Activated CD4-positive, alpha-beta T cell treated with anti-CD3 and anti-CD28 coated beads, Interleukin-2, amount 50 U/mL, for 4 hours (primary cell): ENCODE data around the gene TM2D3.

Experiments used
- DNase-seq, 2 experiments: peaks; one replicate each; pipeline ENCODE4 v3.0.0-alpha.2; 2020

The TM2D3 gene

GRCh38 chr15:101652098-101652785 is at the start of gene TM2D3:
TSS of gene TM2D3 (minus strand) at chr15:101652381. CDS start at chr15:101652361, 20 bp downstream.
- peak; percentile 90 to 92 for DNase-seq

DNA sequence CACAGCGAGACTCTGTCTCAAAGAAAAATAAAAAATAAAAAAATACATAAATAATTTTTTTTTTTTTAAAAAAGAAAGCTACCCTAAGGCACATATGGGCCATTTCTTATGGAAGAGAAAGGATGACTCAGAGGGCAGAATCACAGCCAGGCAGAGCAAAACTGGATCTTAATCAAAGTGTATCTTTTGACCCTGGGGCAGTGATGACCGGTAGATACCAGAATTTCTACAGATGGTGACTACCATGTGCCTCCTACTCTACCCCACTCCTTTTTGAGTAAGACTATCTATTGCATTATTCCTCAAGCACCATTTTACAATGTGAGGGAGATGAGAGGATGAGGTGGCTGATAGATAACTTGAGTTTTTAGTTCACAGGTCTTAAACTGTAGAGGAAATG is 46.1 kb upstream of the TM2D3 start:
- no peak for DNase-seq

GRCh38 chr15:101697488-101697887 is 45.3 kb upstream of the TM2D3 start:
- no peak for DNase-seq

- no peak for DNase-seq
These were observed 44.6 kb upstream of the TM2D3 start for GRCh38 chr15:101696829-101697228.

GRCh38 chr15:101694261-101694660 is 42.1 kb upstream of the TM2D3 start:
- no peak for DNase-seq

DNA sequence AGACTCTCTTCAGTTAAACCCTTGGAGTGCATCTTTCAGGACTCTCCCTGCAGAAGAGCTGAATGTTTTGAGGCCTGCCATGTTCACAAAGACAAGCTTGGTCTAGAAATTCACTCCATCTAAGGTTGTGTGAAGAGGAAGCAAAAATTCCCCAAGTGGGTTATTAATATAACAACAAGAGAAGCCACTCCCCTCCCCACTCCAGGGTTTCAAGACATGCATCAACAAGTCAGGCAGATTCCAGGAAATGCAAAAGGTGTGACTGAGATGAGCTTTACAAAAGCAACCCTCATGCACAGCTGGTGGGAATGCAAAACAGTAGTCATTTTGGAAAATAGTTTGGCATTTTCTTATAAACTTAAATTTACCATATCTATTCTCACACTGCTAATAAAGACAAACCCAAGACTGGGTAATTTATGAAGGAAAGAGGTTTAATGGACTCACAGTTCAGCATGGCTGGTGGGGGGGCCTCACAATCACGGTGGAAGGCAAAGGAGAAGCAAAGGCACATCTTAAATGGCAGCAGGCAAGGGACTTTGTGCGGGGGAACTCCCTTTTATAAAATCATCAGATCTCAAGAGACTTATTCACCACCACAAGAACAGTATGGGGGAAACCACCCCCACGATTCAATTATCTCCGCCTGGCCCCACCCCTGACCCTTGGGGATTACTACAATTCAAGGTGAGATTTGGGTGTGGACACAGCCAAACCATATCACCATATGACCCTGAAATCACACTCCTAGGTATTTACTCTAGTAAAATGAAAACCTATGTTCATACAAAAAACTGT is 40.8 kb upstream of the TM2D3 start:
- DNase-seq: no peak

DNA sequence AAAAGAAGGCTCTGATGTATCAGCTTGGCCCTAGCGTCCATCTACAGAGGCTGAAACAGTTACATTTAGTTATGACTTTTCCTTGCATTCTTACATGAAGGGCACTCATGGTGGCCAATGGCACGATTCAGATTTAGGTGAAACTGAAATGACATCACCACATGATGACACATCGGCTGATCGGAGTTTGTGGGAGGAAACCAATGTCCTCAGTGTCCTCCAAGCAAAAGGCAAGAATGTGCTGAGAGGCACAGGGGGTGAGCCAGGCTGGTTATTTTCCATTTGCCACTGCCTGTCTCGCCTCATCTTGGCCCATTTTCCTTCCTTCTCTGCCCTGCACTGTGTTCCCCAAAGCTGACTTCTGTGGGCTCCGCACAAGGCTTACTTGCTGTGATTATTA is 37.7 kb upstream of the TM2D3 start:
- no peak for DNase-seq

DNA sequence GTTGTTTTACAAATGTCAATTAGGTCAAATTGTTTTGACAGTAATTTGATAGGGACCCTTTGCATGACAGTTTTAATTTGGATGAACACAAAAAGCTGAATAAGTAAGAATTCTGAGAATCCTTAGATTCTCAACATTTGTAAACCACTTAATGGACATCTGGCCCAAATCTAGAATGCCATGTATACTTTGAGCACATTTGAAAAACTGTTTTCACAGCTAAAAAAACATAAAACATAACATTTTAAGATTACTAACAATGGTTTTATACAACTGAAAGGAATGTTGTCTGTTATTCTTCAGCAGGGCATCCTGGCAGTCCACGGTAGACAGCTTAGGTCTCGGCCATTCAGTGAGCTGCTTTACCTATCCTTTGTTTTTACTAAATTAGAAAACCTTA is 34.5 kb upstream of the TM2D3 start:
- no peak for DNase-seq

GRCh38 chr15:101684877-101685276 is 32.7 kb upstream of the TM2D3 start:
- DNase-seq: no peak

GRCh38 chr15:101684384-101684783 is 32.2 kb upstream of the TM2D3 start:
- DNase-seq: no peak

- DNase-seq: no peak
These were observed 27.6 kb upstream of the TM2D3 start for GRCh38 chr15:101679806-101680205.

DNA sequence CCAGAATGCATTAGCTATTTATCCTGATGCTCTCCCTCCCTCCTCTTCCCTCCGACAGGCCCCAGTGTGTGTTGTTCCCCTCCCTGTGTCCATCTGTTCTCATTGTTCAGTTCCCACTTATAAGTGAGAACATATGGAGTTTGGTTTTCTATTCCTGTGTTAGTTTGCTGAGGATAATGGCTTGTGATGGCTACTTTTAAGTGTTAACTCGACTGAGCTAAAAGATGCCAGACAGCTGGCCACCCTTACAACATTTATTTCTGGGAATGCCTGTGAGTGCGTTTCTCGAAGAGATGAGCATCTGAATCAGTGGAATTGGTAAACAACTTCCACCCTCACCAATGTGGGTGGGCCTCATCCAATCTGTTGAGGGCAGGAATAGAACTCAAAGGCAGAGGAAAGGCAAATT is 24.7 kb upstream of the TM2D3 start:
- no peak for DNase-seq

- no peak for DNase-seq
These were observed 23.8 kb upstream of the TM2D3 start for GRCh38 chr15:101675796-101676582.

- no peak for DNase-seq
These were observed 22.8 kb upstream of the TM2D3 start for GRCh38 chr15:101675015-101675414.

- DNase-seq: no peak
These were observed 20.1 kb upstream of the TM2D3 start for GRCh38 chr15:101672298-101672697.

DNA sequence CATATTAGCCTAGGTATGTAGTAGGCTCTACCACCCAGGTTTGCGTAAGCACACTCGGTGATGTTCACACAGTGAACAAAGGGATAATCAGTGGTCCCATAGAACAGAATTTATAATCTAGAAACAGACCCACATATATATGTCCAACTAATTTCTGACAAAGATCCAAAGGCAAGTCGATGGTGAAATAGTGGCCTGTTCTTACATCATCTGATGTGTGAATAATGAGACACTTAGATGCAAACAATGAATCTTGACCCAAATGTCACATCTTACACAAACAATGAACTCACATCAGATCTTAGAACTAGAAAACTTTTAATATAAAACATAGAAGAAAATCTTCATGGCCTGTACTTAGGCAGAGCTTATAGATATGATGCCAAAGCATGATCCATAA is 17.6 kb upstream of the TM2D3 start:
- DNase-seq: no peak

- DNase-seq: no peak
These were observed 15.7 kb upstream of the TM2D3 start for GRCh38 chr15:101667881-101668280.

GRCh38 chr15:101664303-101664913 is 12.2 kb upstream of the TM2D3 start:
- DNase-seq: no peak

- DNase-seq: no peak
These were observed 10.0 kb upstream of the TM2D3 start for GRCh38 chr15:101662203-101662602.

DNA sequence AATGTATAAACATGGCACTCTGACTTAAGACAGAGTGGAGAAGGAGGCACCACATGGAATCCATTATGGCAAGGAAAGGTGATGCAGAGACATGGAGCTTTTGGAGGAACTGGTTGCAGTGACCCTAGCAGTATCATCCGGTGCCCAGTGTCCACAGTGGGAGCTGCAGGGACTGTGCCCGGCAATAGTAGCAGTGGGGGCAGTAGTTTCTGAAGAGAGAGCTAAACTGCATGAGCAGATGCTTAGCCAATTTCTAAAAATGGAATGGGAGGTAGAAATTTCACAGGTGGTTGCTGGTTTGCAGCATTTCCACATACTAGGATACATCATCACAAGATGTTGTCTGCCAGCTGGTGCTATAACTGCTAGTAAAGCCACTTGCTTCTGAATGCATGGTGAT is 7.8 kb upstream of the TM2D3 start:
- DNase-seq: no peak

DNA sequence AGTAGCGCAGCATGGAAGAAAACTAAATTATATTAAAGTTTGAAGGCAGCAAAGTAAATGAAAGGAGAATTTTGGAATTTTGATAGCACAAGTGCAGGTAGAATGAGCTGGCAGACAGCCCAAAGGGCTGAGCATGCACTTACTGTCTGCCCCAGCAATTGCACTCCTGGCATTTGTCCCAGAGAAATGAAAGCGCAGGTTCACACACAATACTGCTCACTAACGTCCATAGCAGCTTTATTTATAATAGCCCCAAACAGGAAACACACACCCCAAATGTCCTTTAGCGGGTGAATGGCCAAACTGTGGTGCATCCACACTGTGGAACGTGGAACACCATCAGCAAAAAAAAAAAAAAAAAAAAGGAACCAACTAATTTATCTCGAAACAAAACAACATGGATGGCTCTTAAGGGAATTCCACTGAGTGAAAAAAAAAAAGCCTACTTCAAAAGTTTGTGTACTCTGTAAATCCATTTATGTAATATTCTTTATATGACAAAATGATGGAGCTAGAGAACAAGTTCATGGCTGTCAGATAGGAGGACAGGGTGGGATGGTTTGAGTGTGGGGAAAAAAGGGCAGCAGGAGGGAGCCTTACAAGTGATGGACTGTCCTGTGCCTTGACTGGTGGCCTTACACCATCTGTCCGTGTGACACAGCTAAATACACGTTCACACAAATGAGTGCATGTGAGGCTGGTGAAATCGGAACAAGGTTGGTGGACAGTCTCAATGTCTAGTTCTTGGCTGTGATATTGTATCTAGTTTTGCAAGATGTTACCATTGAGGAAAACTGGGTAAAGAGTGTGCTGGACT is 6.0 kb upstream of the TM2D3 start:
- DNase-seq: no peak

- no peak for DNase-seq
These were observed 5.0 kb upstream of the TM2D3 start for GRCh38 chr15:101657171-101657570.
